ENCODE results near the gene ARHGEF2.
A peak's percentile ranks its signal among the peaks of the same experiment; 100 is the strongest.
"Not testable (repeated sequence)": the region's sequence is repeated elsewhere in the genome, so short reads cannot be mapped to it uniquely, and the experiment has no call there.

Gene ARHGEF2

GRCh38 chr1:155990005-155990739 lies 11.8 kb upstream of the ARHGEF2 start:
- Histone ChIP-seq H2BK12ac (ENCODE audit: low read length) (no peak overlapping the region), H4K8ac (ENCODE audit: low read depth, low read length) (no peak overlapping the region), H3K27me3 (ENCODE audit: control insufficient read depth in 3 of 3, insufficient read depth in 3 of 3, low read depth in 1 of 3, low read length in 3 of 3) (no peaks in the 10 kb centered on the region), H3K18ac (ENCODE audit: low read length) (no peak overlapping the region), H3K79me1 (ENCODE audit: low read depth, low read length) (no peaks in the 10 kb centered on the region), H3K23ac (ENCODE audit: low read depth, low read length, poor library complexity) (no peak overlapping the region), H4K91ac (ENCODE audit: low read depth, low read length, poor library complexity) (no peak overlapping the region), H3K36me3 (replicated peaks in 1 of 2; ENCODE audit: control insufficient read depth in 2 of 2, insufficient read depth in 2 of 2, low read length in 2 of 2) (no peaks in the 10 kb centered on the region), H2BK120ac (ENCODE audit: low read depth, low read length) (no peak overlapping the region), H2AFZ (ENCODE audit: low read length) (no peak overlapping the region), H3K4ac (ENCODE audit: low read length) (no peak overlapping the region), H3K9me3 (replicated peaks in 1 of 2; ENCODE audit: control insufficient read depth in 2 of 2, insufficient read depth in 1 of 2, low read depth in 1 of 2, low read length in 2 of 2) (no peaks in the 10 kb centered on the region), H3K27ac (replicated peaks; ENCODE audit: low read length) (no peak overlapping the region), H2BK5ac (ENCODE audit: low read length) (no peak overlapping the region), H3K4me2 (ENCODE audit: insufficient read depth, low read length, poor library complexity, severe bottlenecking) (no peak overlapping the region), H3K4me3 (ENCODE audit: low read length in 2 of 2) (no peak overlapping the region), H3K9ac (ENCODE audit: low read depth, low read length, poor library complexity) (no peak overlapping the region), H2BK15ac (ENCODE audit: low read length) (peak overlapping the region; percentile 99), H2AK5ac (ENCODE audit: low read depth, low read length) (peak overlapping the region; percentile 15), H3K4me1 (ENCODE audit: control insufficient read depth in 2 of 2, insufficient read depth in 1 of 2, low read depth in 1 of 2, low read length in 2 of 2) (peaks cover 3 to 6% of the 10 kb centered on the region in 2 donors), H3K14ac (ENCODE audit: low read length) (no peak overlapping the region)
- WGBS, 2 donors (ENCODE audit: extremely low coverage in 2 of 2, insufficient read length in 2 of 2, insufficient replicate concordance in 1 of 2) = no CpG with 5 or more reads among the region's 6 CpGs
- DNase-seq (ENCODE audit: low spot score) = no peak

GRCh38 chr1:155989242-155990004 lies 11.1 kb upstream of the ARHGEF2 start:
- no peaks in the 10 kb centered on the region for H3K9me3 ChIP-seq (replicated peaks in 1 of 2; ENCODE audit: control insufficient read depth in 2 of 2, insufficient read depth in 1 of 2, low read depth in 1 of 2, low read length in 2 of 2)
- no peak overlapping the region for H2BK120ac ChIP-seq (ENCODE audit: low read depth, low read length)
- peak overlapping the region; percentile 70 for H2AFZ ChIP-seq (ENCODE audit: low read length)
- H3K14ac ChIP-seq (ENCODE audit: low read length) = no peak overlapping the region
- H3K18ac ChIP-seq (ENCODE audit: low read length) = peak overlapping the region; percentile 76
- no peak overlapping the region for H3K9ac ChIP-seq (ENCODE audit: low read depth, low read length, poor library complexity)
- H3K23ac ChIP-seq (ENCODE audit: low read depth, low read length, poor library complexity) = peak overlapping the region; percentile 83
- H3K27ac ChIP-seq (replicated peaks; ENCODE audit: low read length) = no peak overlapping the region
- H2AK5ac ChIP-seq (ENCODE audit: low read depth, low read length) = peak overlapping the region; percentile 90
- H2BK12ac ChIP-seq (ENCODE audit: low read length) = peak overlapping the region; percentile 85
- no CpG with 5 or more reads among the region's 9 CpGs for WGBS, 2 donors (ENCODE audit: extremely low coverage in 2 of 2, insufficient read length in 2 of 2, insufficient replicate concordance in 1 of 2)
- H3K4ac ChIP-seq (ENCODE audit: low read length) = no peak overlapping the region
- H3K4me2 ChIP-seq (ENCODE audit: insufficient read depth, low read length, poor library complexity, severe bottlenecking) = no peak overlapping the region
- peak overlapping the region; percentile 99 for H2BK15ac ChIP-seq (ENCODE audit: low read length)
- peaks cover 4 to 6% of the 10 kb centered on the region in 2 donors for H3K4me1 ChIP-seq (ENCODE audit: control insufficient read depth in 2 of 2, insufficient read depth in 1 of 2, low read depth in 1 of 2, low read length in 2 of 2)
- H3K4me3 ChIP-seq (ENCODE audit: low read length in 2 of 2) = no peak overlapping the region
- no peak for DNase-seq (ENCODE audit: low spot score)
- no peaks in the 10 kb centered on the region for H3K27me3 ChIP-seq (ENCODE audit: control insufficient read depth in 3 of 3, insufficient read depth in 3 of 3, low read depth in 1 of 3, low read length in 3 of 3)
- no peak overlapping the region for H4K91ac ChIP-seq (ENCODE audit: low read depth, low read length, poor library complexity)
- H3K36me3 ChIP-seq (replicated peaks in 1 of 2; ENCODE audit: control insufficient read depth in 2 of 2, insufficient read depth in 2 of 2, low read length in 2 of 2) = no peaks in the 10 kb centered on the region
- no peak overlapping the region for H4K8ac ChIP-seq (ENCODE audit: low read depth, low read length)
- H2BK5ac ChIP-seq (ENCODE audit: low read length) = no peak overlapping the region
- H3K79me1 ChIP-seq (ENCODE audit: low read depth, low read length) = no peaks in the 10 kb centered on the region

DNA sequence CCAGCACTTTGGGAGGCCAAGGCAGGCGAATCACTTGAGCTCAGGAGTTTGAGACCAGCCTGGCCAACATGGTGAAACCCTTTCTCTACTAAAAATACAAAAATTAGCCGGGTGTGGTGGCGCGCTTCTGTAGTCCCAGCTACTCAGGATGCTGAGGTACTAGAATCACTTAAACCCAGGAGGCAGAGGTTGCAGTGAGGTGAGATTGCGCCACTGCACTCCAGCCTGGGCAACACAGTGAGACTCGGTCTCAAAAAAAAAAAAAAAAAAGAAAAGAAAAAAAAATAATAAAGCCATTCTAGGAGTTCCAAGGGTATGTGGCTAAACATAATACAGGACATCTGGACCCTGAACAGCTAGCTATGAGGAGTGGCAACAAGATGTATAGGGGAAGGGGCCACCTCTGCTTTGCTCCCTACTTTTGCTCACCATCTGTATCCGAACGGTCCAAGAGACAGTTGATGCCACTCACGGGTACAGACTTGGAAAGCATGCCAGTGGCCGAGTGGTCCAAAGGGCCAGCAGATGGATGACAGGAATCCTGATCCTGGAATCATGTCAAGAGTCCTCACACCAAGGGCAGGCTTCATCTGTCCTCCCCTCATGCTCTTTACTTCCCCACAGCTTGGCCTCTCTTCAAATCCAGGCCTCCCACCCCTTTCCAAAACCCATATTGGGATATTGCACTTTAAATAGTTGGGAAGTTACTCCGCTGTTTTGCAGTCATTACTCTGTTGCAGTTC lies 6.7 kb upstream of the ARHGEF2 start:
- not testable (repeated sequence) for H2BK12ac ChIP-seq (ENCODE audit: low read length); H3K79me1 ChIP-seq (ENCODE audit: low read depth, low read length); H4K8ac ChIP-seq (ENCODE audit: low read depth, low read length); H4K91ac ChIP-seq (ENCODE audit: low read depth, low read length, poor library complexity); H3K18ac ChIP-seq (ENCODE audit: low read length); DNase-seq (ENCODE audit: low spot score); H3K4me3 ChIP-seq (ENCODE audit: low read length in 2 of 2); H2BK120ac ChIP-seq (ENCODE audit: low read depth, low read length); H3K14ac ChIP-seq (ENCODE audit: low read length); H3K4me2 ChIP-seq (ENCODE audit: insufficient read depth, low read length, poor library complexity, severe bottlenecking); H3K4ac ChIP-seq (ENCODE audit: low read length); H3K9ac ChIP-seq (ENCODE audit: low read depth, low read length, poor library complexity); H2BK15ac ChIP-seq (ENCODE audit: low read length); H2AK5ac ChIP-seq (ENCODE audit: low read depth, low read length); H3K27me3 ChIP-seq (ENCODE audit: control insufficient read depth in 3 of 3, insufficient read depth in 3 of 3, low read depth in 1 of 3, low read length in 3 of 3); H2AFZ ChIP-seq (ENCODE audit: low read length); H3K27ac ChIP-seq (replicated peaks; ENCODE audit: low read length); H2BK5ac ChIP-seq (ENCODE audit: low read length); H3K36me3 ChIP-seq (replicated peaks in 1 of 2; ENCODE audit: control insufficient read depth in 2 of 2, insufficient read depth in 2 of 2, low read length in 2 of 2); H3K23ac ChIP-seq (ENCODE audit: low read depth, low read length, poor library complexity); H3K9me3 ChIP-seq (replicated peaks in 1 of 2; ENCODE audit: control insufficient read depth in 2 of 2, insufficient read depth in 1 of 2, low read depth in 1 of 2, low read length in 2 of 2)
- WGBS, 2 donors (ENCODE audit: extremely low coverage in 2 of 2, insufficient read length in 2 of 2, insufficient replicate concordance in 1 of 2) = no CpG with 5 or more reads among the region's 11 CpGs
- H3K4me1 ChIP-seq (ENCODE audit: control insufficient read depth in 2 of 2, insufficient read depth in 1 of 2, low read depth in 1 of 2, low read length in 2 of 2) = peaks cover 4 to 13% of the 10 kb centered on the region in 2 donors

DNA sequence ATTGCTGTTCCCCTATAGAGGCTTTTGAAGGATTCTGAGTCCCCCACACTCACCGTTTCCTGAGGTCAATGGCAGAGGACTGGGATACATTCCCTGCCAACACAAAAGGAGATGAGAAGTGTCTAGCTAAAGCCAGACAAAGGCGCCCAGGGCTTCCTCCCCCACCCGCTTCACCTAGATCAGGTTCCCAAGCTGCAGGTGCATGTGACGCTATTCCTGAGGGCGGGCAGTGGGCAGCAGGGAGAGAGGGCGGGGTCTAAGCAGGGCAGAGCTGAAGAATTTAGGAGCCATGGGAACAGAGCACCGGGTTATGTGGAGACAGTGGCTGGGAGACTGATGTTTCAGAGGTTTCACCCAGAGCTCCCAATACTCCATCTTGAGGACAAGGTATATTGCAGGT lies 6.0 kb upstream of the ARHGEF2 start:
- H4K91ac ChIP-seq (ENCODE audit: low read depth, low read length, poor library complexity) = no peak overlapping the region
- no peak overlapping the region for H3K23ac ChIP-seq (ENCODE audit: low read depth, low read length, poor library complexity)
- no peak overlapping the region for H3K4me2 ChIP-seq (ENCODE audit: insufficient read depth, low read length, poor library complexity, severe bottlenecking)
- H3K9me3 ChIP-seq (replicated peaks in 1 of 2; ENCODE audit: control insufficient read depth in 2 of 2, insufficient read depth in 1 of 2, low read depth in 1 of 2, low read length in 2 of 2) = no peaks in the 10 kb centered on the region
- H3K36me3 ChIP-seq (replicated peaks in 1 of 2; ENCODE audit: control insufficient read depth in 2 of 2, insufficient read depth in 2 of 2, low read length in 2 of 2) = no peaks in the 10 kb centered on the region
- H2AFZ ChIP-seq (ENCODE audit: low read length) = no peak overlapping the region
- H2AK5ac ChIP-seq (ENCODE audit: low read depth, low read length) = no peak overlapping the region
- no peak overlapping the region for H2BK15ac ChIP-seq (ENCODE audit: low read length)
- H3K4ac ChIP-seq (ENCODE audit: low read length) = no peak overlapping the region
- WGBS, 2 donors (ENCODE audit: extremely low coverage in 2 of 2, insufficient read length in 2 of 2, insufficient replicate concordance in 1 of 2) = no CpG with 5 or more reads among the region's 7 CpGs
- H2BK12ac ChIP-seq (ENCODE audit: low read length) = no peak overlapping the region
- H4K8ac ChIP-seq (ENCODE audit: low read depth, low read length) = no peak overlapping the region
- no peak overlapping the region for H3K27ac ChIP-seq (replicated peaks; ENCODE audit: low read length)
- H2BK5ac ChIP-seq (ENCODE audit: low read length) = no peak overlapping the region
- no peaks in the 10 kb centered on the region for H3K79me1 ChIP-seq (ENCODE audit: low read depth, low read length)
- H3K27me3 ChIP-seq (ENCODE audit: control insufficient read depth in 3 of 3, insufficient read depth in 3 of 3, low read depth in 1 of 3, low read length in 3 of 3) = no peaks in the 10 kb centered on the region
- no peak overlapping the region for H3K14ac ChIP-seq (ENCODE audit: low read length)
- H2BK120ac ChIP-seq (ENCODE audit: low read depth, low read length) = no peak overlapping the region
- H3K4me3 ChIP-seq (ENCODE audit: low read length in 2 of 2) = no peak overlapping the region
- no peak for DNase-seq (ENCODE audit: low spot score)
- H3K4me1 ChIP-seq (ENCODE audit: control insufficient read depth in 2 of 2, insufficient read depth in 1 of 2, low read depth in 1 of 2, low read length in 2 of 2) = peaks cover 7 to 18% of the 10 kb centered on the region in 2 donors
- no peak overlapping the region for H3K18ac ChIP-seq (ENCODE audit: low read length)
- H3K9ac ChIP-seq (ENCODE audit: low read depth, low read length, poor library complexity) = no peak overlapping the region
